HepG2 (cell line): ENCODE data around the gene HTRA2. TPM values are rescaled to one million over a fixed set of nuclear protein-coding genes. Genes with fewer than 3 reads are reported as not detected.
A peak's percentile ranks its signal among the peaks of the same experiment; 100 is the strongest.

Source experiments
- CREB3 ChIP-seq: sonication (generic); formaldehyde crosslinking; IDR thresholded peaks from 2 replicates; pipeline ENCODE4 v1.5.0; 2020; ENCODE audit warnings: missing genetic modification reagents
- DDIT3 ChIP-seq: sonication (generic); formaldehyde crosslinking; IDR thresholded peaks from 2 replicates; pipeline ENCODE4 v1.4.0; 2020; ENCODE audit warnings: mild to moderate bottlenecking, missing genetic modification reagents
- ELF3 ChIP-seq: IDR thresholded peaks from 2 replicates; pipeline ENCODE4 v1.6.1; 2016; ENCODE audit warnings: missing genetic modification reagents, missing compliant biosample characterization
- FOXO1 ChIP-seq: sonication (generic); formaldehyde crosslinking; IDR thresholded peaks from 2 replicates; pipeline ENCODE4 v1.4.0; 2020; ENCODE audit warnings: missing genetic modification reagents
- HNRNPK ChIP-seq: fragments of 200-400 bp; formaldehyde crosslinking; IDR thresholded peaks from 2 replicates; pipeline ENCODE4 v1.6.1; 2018; ENCODE audit warnings: low read length, low read depth, moderate library complexity, mild to moderate bottlenecking; ENCODE audit not compliant: poor library complexity, severe bottlenecking
- HNRNPLL ChIP-seq: fragments of 200-400 bp; formaldehyde crosslinking; IDR thresholded peaks from 2 replicates; pipeline ENCODE4 v1.6.1; 2017; ENCODE audit warnings: mild to moderate bottlenecking, low read depth, low read length; ENCODE audit not compliant: poor library complexity, severe bottlenecking
- MED13 ChIP-seq: sonication (generic); formaldehyde crosslinking; IDR thresholded peaks from 2 replicates; pipeline ENCODE4 v1.5.0; 2020; ENCODE audit warnings: missing genetic modification reagents
- MTA3 ChIP-seq: sonication (generic); formaldehyde crosslinking; IDR thresholded peaks from 2 replicates; pipeline ENCODE4 v1.4.0; 2020; ENCODE audit warnings: missing genetic modification reagents
- NKX3-1 ChIP-seq: sonication (generic); formaldehyde crosslinking; IDR thresholded peaks from 2 replicates; pipeline ENCODE4 v1.5.0; 2020; ENCODE audit warnings: missing genetic modification reagents
- PHB2 ChIP-seq: fragments of 450-650 bp; IDR thresholded peaks from 2 replicates; pipeline ENCODE4 v1.6.1; 2018; ENCODE audit not compliant: partially characterized antibody
- RBM22 ChIP-seq: fragments of 200-400 bp; formaldehyde crosslinking; optimal IDR thresholded peaks from 2 replicates; pipeline ENCODE3; 2017; ENCODE audit warnings: mild to moderate bottlenecking, low read length, moderate library complexity
- USF2 ChIP-seq, 2 experiments: sonication (generic) in 1 of 2; formaldehyde crosslinking in 1 of 2; IDR thresholded peaks; 2 replicates each; pipeline versions ENCODE4 v1.5.1 to v1.6.1; 2011 to 2020; ENCODE audit warnings: borderline replicate concordance in 1 of 2, low read depth in 1 of 2, low read length in 1 of 2, mild to moderate bottlenecking in 1 of 2, missing genetic modification reagents in 1 of 2, moderate library complexity in 1 of 2
- ZBTB46 ChIP-seq: sonication (generic); formaldehyde crosslinking; IDR thresholded peaks from 2 replicates; pipeline ENCODE4 v1.4.0; 2020; ENCODE audit warnings: mild to moderate bottlenecking, missing genetic modification reagents, borderline replicate concordance
- ZNF225 ChIP-seq: sonication (generic); formaldehyde crosslinking; IDR thresholded peaks from 2 replicates; pipeline ENCODE4 v1.4.0; 2020; ENCODE audit warnings: mild to moderate bottlenecking, missing genetic modification reagents
- ZNF30 ChIP-seq: sonication (generic); formaldehyde crosslinking; IDR thresholded peaks from 2 replicates; pipeline ENCODE4 v1.5.0; 2020; ENCODE audit warnings: mild to moderate bottlenecking, missing genetic modification reagents
- ZNF333 ChIP-seq: sonication (generic); formaldehyde crosslinking; IDR thresholded peaks from 2 replicates; pipeline ENCODE4 v1.4.0; 2020; ENCODE audit warnings: mild to moderate bottlenecking, missing genetic modification reagents, borderline replicate concordance
- ZNF446 ChIP-seq: sonication (generic); formaldehyde crosslinking; IDR thresholded peaks from 2 replicates; pipeline ENCODE4 v1.5.0; 2020; ENCODE audit warnings: mild to moderate bottlenecking, missing genetic modification reagents
- ZNF484 ChIP-seq: sonication (generic); formaldehyde crosslinking; IDR thresholded peaks from 2 replicates; pipeline ENCODE4 v1.5.1; 2020; ENCODE audit warnings: mild to moderate bottlenecking, low read depth, missing genetic modification reagents, borderline replicate concordance
- ZNF569 ChIP-seq: sonication (generic); formaldehyde crosslinking; IDR thresholded peaks from 2 replicates; pipeline ENCODE4 v1.5.0; 2020; ENCODE audit warnings: mild to moderate bottlenecking, missing genetic modification reagents, moderate library complexity, borderline replicate concordance
- ZNF709 ChIP-seq: sonication (generic); formaldehyde crosslinking; IDR thresholded peaks from 2 replicates; pipeline ENCODE4 v1.5.0; 2020; ENCODE audit warnings: mild to moderate bottlenecking, missing genetic modification reagents
- polyA plus RNA-seq, 8 experiments: library from polyadenylated mRNA; depleted of rRNA in 3 of 8; stranded (reverse) in 7 of 8; unstranded in 1 of 8; fragments of >200 nt; fragmentation: Illumina TruSeq in 4 of 8; extraction: Trizol in 4 of 8; gene quantifications; 2 replicates each; pipeline versions ENCODE4 v1.2.1 to v1.2.3, GENCODE V29; 2011 to 2016; ENCODE audit warnings: low read depth in 4 of 8, missing spikeins in 1 of 8, mixed read lengths in 1 of 8; ENCODE audit not compliant: insufficient read depth in 1 of 8
- total RNA-seq, 5 experiments: library from RNA; depleted of rRNA; stranded (reverse); fragments of >200 nt; fragmentation: Illumina TruSeq; extraction: Trizol; gene quantifications; 2 replicates each; pipeline ENCODE4 v1.2.3, GENCODE V29; 2016; ENCODE audit warnings: low read depth in 1 of 5
- TF ChIP-seq, protein P1 (sequence below): sonication (generic); formaldehyde crosslinking; IDR thresholded peaks from 2 replicates; pipeline ENCODE4 v1.4.0; 2020; ENCODE audit warnings: missing genetic modification reagents

Gene HTRA2
- total and polyA plus RNA-seq, 2 of the 13 experiments (the other 11 are each of a cell fraction or from before 2014, with no cell fraction given): 47.7 to 50.3 TPM

GRCh38 chr2:74502720-74503505, 26.8 kb upstream of the HTRA2 start (continued):
- TF ChIP-seq, protein P1, sequence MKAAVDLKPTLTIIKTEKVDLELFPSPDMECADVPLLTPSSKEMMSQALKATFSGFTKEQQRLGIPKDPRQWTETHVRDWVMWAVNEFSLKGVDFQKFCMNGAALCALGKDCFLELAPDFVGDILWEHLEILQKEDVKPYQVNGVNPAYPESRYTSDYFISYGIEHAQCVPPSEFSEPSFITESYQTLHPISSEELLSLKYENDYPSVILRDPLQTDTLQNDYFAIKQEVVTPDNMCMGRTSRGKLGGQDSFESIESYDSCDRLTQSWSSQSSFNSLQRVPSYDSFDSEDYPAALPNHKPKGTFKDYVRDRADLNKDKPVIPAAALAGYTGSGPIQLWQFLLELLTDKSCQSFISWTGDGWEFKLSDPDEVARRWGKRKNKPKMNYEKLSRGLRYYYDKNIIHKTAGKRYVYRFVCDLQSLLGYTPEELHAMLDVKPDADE (CRISPR knock-in tag): no peak; the same call in 1 of the 2 replicates
- TF ChIP-seq NKX3-1: no peak; the same call in none of the 2 replicates
- peak; percentile 95 for TF ChIP-seq ZNF446 (CRISPR knock-in tag)
- TF ChIP-seq FOXO1 (CRISPR knock-in tag): peak; percentile 41; the same call in 1 of the 2 replicates
- peak; percentile 88 for TF ChIP-seq ZNF30
- peak; percentile 92 for TF ChIP-seq RBM22
- TF ChIP-seq HNRNPLL: no peak
- TF ChIP-seq ELF3 (CRISPR knock-in tag): peak; percentile 41; the same call in 1 of the 2 replicates
- no peak for TF ChIP-seq MED13 (CRISPR knock-in tag)
- TF ChIP-seq PHB2: no peak
- no peak for TF ChIP-seq ZNF484 (CRISPR knock-in tag)
- TF ChIP-seq ZNF333 (CRISPR knock-in tag): peak; percentile 91; the same call in 1 of the 2 replicates
- no peak for TF ChIP-seq CREB3 (CRISPR knock-in tag)
- no peak for TF ChIP-seq USF2 (IDR thresholded peaks at IDR 0.05; ENCODE audit: low read depth, low read length)
- no peak; the same call in 1 of the 2 replicates for TF ChIP-seq USF2 (CRISPR knock-in tag; IDR thresholded peaks at IDR 0.05; ENCODE audit: borderline replicate concordance)
- no peak for TF ChIP-seq ZNF569 (CRISPR knock-in tag)
- peak; percentile 87 for TF ChIP-seq ZNF225 (CRISPR knock-in tag)
- TF ChIP-seq ZBTB46: no peak; the same call in 1 of the 2 replicates
- no peak for TF ChIP-seq MTA3
- TF ChIP-seq DDIT3 (CRISPR knock-in tag): no peak
- TF ChIP-seq ZNF709 (CRISPR knock-in tag): peak; percentile 92
- TF ChIP-seq HNRNPK: peak; percentile 57
